ENCODE data around the gene EML4.
A peak's percentile ranks its signal among the peaks of the same experiment; 100 is the strongest.

Gene EML4

DNA sequence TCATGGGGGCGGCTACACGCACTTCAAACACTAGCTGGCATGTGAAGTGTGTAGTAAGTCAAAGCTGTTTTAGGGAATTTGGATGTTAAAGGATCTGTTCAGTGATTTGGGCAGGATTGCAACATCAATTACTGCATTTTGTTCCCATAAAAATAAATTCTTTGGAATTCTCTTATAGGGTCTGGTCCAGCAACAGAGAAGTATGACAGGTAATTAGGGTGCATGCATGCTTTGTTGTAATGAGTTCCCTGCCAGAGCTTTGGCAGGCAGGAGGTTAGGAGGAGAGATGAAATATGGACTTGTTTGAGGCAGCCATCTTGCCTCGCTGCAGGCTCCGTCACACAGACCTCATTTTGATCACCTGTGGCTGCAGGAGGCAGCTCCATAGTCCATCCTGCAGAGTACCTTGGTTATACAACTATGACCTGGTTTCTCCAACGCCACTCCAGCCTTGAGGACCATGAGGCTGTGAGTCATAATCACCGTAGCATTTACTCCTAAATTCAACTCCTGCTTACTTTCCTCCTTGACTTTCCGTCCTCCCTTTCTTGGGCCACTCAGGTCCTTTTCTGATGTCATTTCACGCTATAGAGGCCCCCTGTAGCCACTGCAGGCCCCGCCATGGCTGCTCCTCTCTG is 26.5 kb upstream of the EML4 start:
- H3K36me3 ChIP-seq: no peaks in the 10 kb centered on the region
- no peaks in the 10 kb centered on the region for H4K20me1 ChIP-seq
- peaks cover 22 to 53% (median 28%) of the 10 kb centered on the region in 10 experiments for H3K4me1 ChIP-seq
- peak overlapping the region in 7 of 11 experiments; percentile 31 to 67 (median 54); a peak in 6 of 22 replicates for H3K9ac ChIP-seq
- peak overlapping the region in 6 of 11 experiments; percentile 50 to 70 (median 60); a peak in 13 of 22 replicates for H3K27ac ChIP-seq
- peak overlapping the region; percentile 77 to 95 (median 86) for H3K4me2 ChIP-seq
- H3K9me3 ChIP-seq (replicated peaks in 1 of 11): no peaks in the 10 kb centered on the region
- no peaks in the 10 kb centered on the region for H3K27me3 ChIP-seq
- no peak overlapping the region for H3K4me3 ChIP-seq
- TF ChIP-seq Cebpa-rat (IDR thresholded peaks at IDR 0.05): 0 out of 22 replicates have a peak, but pooled peaks of 2 of the 11 experiments have one; percentile 18 to 34

- H3K4me2 ChIP-seq: no peak overlapping the region
- no peaks in the 10 kb centered on the region for H3K27me3 ChIP-seq
- peaks cover 3 to 8% (median 4%) of the 10 kb centered on the region in 10 experiments for H3K4me1 ChIP-seq
- H3K4me3 ChIP-seq: no peak overlapping the region
- no peaks in the 10 kb centered on the region for H4K20me1 ChIP-seq
- peaks cover 0 to 13% (median 0%) of the 10 kb centered on the region in 11 experiments; a peak in 5 of 22 replicates for H3K9me3 ChIP-seq (replicated peaks in 1 of 11)
- no peaks in the 10 kb centered on the region for H3K36me3 ChIP-seq
- no peak for TF ChIP-seq Cebpa-rat (IDR thresholded peaks at IDR 0.05)
- no peak overlapping the region for H3K27ac ChIP-seq
- H3K9ac ChIP-seq: no peak overlapping the region
Observed at GRCh38 chr2:42147641-42148274, 21.4 kb upstream of the EML4 start.

DNA sequence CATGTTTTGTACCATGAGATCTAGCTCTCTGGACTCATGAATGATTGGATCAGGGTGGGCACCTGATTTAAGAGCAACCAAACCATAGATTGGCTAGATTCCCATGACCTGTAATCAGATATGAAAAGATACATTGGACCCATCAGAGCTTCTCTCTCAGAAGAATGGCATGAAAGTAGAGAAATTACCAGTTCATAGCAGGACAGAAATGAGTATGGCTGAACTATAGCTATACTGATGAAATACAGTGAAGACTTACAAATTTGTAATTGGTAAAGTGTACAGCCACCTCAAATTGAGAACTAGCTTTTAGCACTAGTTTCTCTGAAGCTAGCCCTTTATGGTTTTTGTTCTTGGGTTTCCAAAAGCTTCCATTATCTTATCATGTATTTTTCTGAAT is 19.0 kb upstream of the EML4 start:
- Histone ChIP-seq H3K9ac (no peak overlapping the region), H3K36me3 (no peaks in the 10 kb centered on the region), H3K4me1 (0 out of 20 replicates have a peak, but pooled peaks cover 0 to 4% (median 0%) of the 10 kb centered on the region in 10 experiments), H3K9me3 (replicated peaks in 1 of 11) (peaks cover 0 to 22% (median 0%) of the 10 kb centered on the region in 11 experiments; a peak in 5 of 22 replicates), H4K20me1 (no peaks in the 10 kb centered on the region), H3K4me2 (no peak overlapping the region), H3K27ac (no peak overlapping the region), H3K27me3 (no peaks in the 10 kb centered on the region), H3K4me3 (no peak overlapping the region)
- TF ChIP-seq Cebpa-rat (IDR thresholded peaks at IDR 0.05): no peak

DNA sequence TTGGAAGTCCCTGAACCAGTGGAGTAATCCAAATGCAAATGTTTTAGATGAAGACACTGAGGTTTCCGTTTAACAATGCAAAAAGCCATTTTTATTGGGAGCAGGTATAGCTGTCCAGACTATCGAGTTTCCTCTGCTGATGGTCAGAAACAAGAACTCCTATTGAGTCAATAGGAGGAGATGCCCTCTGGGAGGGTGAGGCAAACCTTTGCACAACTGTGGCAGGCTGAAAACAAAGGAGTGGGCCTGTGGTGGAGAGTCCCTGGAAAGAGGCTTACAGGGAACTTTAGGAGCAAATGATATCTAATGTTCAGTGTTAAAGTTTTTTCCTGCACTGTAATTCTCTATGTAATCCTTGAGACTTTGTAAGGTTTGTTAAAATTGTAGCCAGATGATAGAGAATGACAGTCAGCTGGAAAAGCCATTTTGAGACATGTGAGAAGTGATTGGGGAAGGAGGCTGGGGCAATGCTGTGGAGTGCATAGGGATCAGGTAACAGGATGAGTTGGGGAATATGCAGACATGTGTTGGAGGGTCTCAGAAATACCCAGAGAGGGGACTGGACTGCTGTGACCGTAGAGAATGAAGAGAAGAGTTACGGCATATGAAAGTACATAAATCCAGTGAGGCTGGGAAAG is 15.1 kb upstream of the EML4 start:
- no peaks in the 10 kb centered on the region for H4K20me1 ChIP-seq
- no peak overlapping the region for H3K4me3 ChIP-seq
- TF ChIP-seq Cebpa-rat (IDR thresholded peaks at IDR 0.05): no peak
- no peak overlapping the region for H3K4me2 ChIP-seq
- no peaks in the 10 kb centered on the region for H3K4me1 ChIP-seq
- no peak overlapping the region for H3K9ac ChIP-seq
- H3K27ac ChIP-seq: no peak overlapping the region
- peaks cover 0 to 22% (median 0%) of the 10 kb centered on the region in 11 experiments; a peak in 5 of 22 replicates for H3K9me3 ChIP-seq (replicated peaks in 1 of 11)
- no peaks in the 10 kb centered on the region for H3K27me3 ChIP-seq
- no peaks in the 10 kb centered on the region for H3K36me3 ChIP-seq

GRCh38 chr2:42156721-42157120 is 12.4 kb upstream of the EML4 start:
- TF ChIP-seq Cebpa-rat (IDR thresholded peaks at IDR 0.05): no peak
- Histone ChIP-seq H3K27me3 (no peaks in the 10 kb centered on the region), H3K4me1 (no peaks in the 10 kb centered on the region), H3K36me3 (no peaks in the 10 kb centered on the region), H3K9ac (no peak overlapping the region), H3K4me2 (no peak overlapping the region), H4K20me1 (no peaks in the 10 kb centered on the region), H3K27ac (no peak overlapping the region), H3K9me3 (replicated peaks in 1 of 11) (peaks cover 0 to 20% (median 0%) of the 10 kb centered on the region in 11 experiments; a peak in 5 of 22 replicates), H3K4me3 (no peak overlapping the region)

- no peak overlapping the region for H3K27ac ChIP-seq
- H4K20me1 ChIP-seq: no peaks in the 10 kb centered on the region
- H3K4me2 ChIP-seq: no peak overlapping the region
- no peaks in the 10 kb centered on the region for H3K9me3 ChIP-seq (replicated peaks in 1 of 11)
- H3K27me3 ChIP-seq: no peaks in the 10 kb centered on the region
- H3K4me1 ChIP-seq: no peaks in the 10 kb centered on the region
- TF ChIP-seq Cebpa-rat (IDR thresholded peaks at IDR 0.05): no peak
- H3K36me3 ChIP-seq: no peaks in the 10 kb centered on the region
- H3K4me3 ChIP-seq: no peak overlapping the region
- no peak overlapping the region for H3K9ac ChIP-seq
Observed at GRCh38 chr2:42161444-42161843, 7.7 kb upstream of the EML4 start.

- H3K4me1 ChIP-seq: peaks cover 0 to under 1% (median 0%) of the 10 kb centered on the region in 10 experiments; a peak in 1 of 20 replicates
- no peak for TF ChIP-seq Cebpa-rat (IDR thresholded peaks at IDR 0.05)
- no peaks in the 10 kb centered on the region for H4K20me1 ChIP-seq
- H3K27me3 ChIP-seq: no peaks in the 10 kb centered on the region
- no peak overlapping the region for H3K9ac ChIP-seq
- H3K4me3 ChIP-seq: no peak overlapping the region
- H3K36me3 ChIP-seq: no peaks in the 10 kb centered on the region
- H3K27ac ChIP-seq: no peak overlapping the region
- peaks cover 0 to under 1% (median 0%) of the 10 kb centered on the region in 11 experiments; a peak in 2 of 22 replicates for H3K9me3 ChIP-seq (replicated peaks in 1 of 11)
- no peak overlapping the region for H3K4me2 ChIP-seq
Observed at GRCh38 chr2:42163444-42164045, 5.6 kb upstream of the EML4 start.

GRCh38 chr2:42164046-42164445 is 5.1 kb upstream of the EML4 start:
- no peaks in the 10 kb centered on the region for H4K20me1 ChIP-seq
- H3K27ac ChIP-seq: no peak overlapping the region
- peaks cover 0 to 5% (median 0%) of the 10 kb centered on the region in 11 experiments; a peak in 4 of 22 replicates for H3K9me3 ChIP-seq (replicated peaks in 1 of 11)
- no peak for TF ChIP-seq Cebpa-rat (IDR thresholded peaks at IDR 0.05)
- peaks cover 0 to 5% (median 0%) of the 10 kb centered on the region in 10 experiments; a peak in 4 of 20 replicates for H3K4me1 ChIP-seq
- no peaks in the 10 kb centered on the region for H3K27me3 ChIP-seq
- no peaks in the 10 kb centered on the region for H3K36me3 ChIP-seq
- H3K9ac ChIP-seq: no peak overlapping the region
- H3K4me2 ChIP-seq: no peak overlapping the region
- H3K4me3 ChIP-seq: no peak overlapping the region

DNA sequence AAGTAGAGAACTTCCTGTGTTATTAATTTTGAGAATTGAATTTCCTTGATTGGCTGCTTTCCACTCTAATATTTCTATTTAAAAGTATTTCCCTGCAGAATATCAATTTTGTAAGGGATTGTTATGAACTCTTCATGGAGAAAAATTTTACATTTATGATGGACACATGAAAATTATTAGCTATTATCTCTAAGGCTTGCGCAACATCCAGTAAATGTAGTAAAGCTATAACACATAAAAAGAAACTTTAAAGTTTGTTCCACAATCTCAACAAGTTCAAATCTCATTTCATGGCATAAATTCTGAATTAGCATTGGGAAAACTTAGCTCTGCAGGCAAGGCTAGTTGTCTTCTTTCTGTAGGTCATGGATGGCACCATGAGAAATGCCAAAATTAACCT is 4.2 kb upstream of the EML4 start:
- H3K4me3 ChIP-seq: no peak overlapping the region
- peaks cover 0 to 5% (median 0%) of the 10 kb centered on the region in 11 experiments; a peak in 4 of 22 replicates for H3K9me3 ChIP-seq (replicated peaks in 1 of 11)
- no peaks in the 10 kb centered on the region for H3K36me3 ChIP-seq
- H4K20me1 ChIP-seq: peaks cover 0 to 4% (median 0%) of the 10 kb centered on the region in 11 experiments; a peak in 3 of 22 replicates
- no peak overlapping the region for H3K9ac ChIP-seq
- H3K27me3 ChIP-seq: no peaks in the 10 kb centered on the region
- peaks cover 0 to 5% (median under 1%) of the 10 kb centered on the region in 10 experiments; a peak in 7 of 20 replicates for H3K4me1 ChIP-seq
- TF ChIP-seq Cebpa-rat (IDR thresholded peaks at IDR 0.05): no peak
- H3K4me2 ChIP-seq: no peak overlapping the region
- no peak overlapping the region for H3K27ac ChIP-seq
